PC-9 (cell line): ENCODE results near the gene TCAP.

Experiments used
- EZH2 ChIP-seq: fragments of 200-600 bp; sonication (generic); IDR thresholded peaks from 2 replicates; pipeline ENCODE4 v1.8.0; 2017; ENCODE audit warnings: antibody characterized with exemption, low read depth
- TF ChIP-seq, protein P1 (sequence below): fragments of 200-600 bp; sonication (generic); conservative IDR thresholded peaks from 2 replicates; pipeline ENCODE4 v1.6.1; 2017; ENCODE audit warnings: mixed run types, antibody characterized with exemption, mild to moderate bottlenecking, moderate library complexity

DNA sequence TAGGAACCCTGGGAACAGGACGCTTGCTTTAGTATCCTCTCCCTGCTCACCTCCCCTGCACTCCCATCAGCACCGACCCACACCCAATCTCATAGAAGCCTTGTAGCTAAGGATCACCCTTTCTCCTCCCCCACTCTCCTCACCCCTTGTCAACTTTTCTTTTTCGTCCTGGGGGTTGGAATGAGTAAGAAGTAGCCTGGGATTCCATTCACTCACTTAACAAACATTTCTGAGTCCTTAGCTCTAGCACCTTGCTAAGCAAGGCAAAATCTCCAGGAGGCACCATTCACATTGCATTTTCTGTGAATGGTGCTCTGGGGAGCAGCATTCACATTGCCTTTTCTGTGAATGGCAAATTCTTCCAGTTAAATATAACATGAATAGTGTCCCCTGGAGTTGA is 23.8 kb downstream of the TCAP start:
- TF ChIP-seq, protein P1, sequence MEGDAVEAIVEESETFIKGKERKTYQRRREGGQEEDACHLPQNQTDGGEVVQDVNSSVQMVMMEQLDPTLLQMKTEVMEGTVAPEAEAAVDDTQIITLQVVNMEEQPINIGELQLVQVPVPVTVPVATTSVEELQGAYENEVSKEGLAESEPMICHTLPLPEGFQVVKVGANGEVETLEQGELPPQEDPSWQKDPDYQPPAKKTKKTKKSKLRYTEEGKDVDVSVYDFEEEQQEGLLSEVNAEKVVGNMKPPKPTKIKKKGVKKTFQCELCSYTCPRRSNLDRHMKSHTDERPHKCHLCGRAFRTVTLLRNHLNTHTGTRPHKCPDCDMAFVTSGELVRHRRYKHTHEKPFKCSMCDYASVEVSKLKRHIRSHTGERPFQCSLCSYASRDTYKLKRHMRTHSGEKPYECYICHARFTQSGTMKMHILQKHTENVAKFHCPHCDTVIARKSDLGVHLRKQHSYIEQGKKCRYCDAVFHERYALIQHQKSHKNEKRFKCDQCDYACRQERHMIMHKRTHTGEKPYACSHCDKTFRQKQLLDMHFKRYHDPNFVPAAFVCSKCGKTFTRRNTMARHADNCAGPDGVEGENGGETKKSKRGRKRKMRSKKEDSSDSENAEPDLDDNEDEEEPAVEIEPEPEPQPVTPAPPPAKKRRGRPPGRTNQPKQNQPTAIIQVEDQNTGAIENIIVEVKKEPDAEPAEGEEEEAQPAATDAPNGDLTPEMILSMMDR, result no peak
- no peak for TF ChIP-seq EZH2
